ENCODE data around the gene UBE3C.
A peak's percentile ranks its signal among the peaks of the same experiment; 100 is the strongest.
"Not testable (repeated sequence)": the region's sequence is repeated elsewhere in the genome, so short reads cannot be mapped to it uniquely, and the experiment has no call there.

Gene UBE3C

DNA sequence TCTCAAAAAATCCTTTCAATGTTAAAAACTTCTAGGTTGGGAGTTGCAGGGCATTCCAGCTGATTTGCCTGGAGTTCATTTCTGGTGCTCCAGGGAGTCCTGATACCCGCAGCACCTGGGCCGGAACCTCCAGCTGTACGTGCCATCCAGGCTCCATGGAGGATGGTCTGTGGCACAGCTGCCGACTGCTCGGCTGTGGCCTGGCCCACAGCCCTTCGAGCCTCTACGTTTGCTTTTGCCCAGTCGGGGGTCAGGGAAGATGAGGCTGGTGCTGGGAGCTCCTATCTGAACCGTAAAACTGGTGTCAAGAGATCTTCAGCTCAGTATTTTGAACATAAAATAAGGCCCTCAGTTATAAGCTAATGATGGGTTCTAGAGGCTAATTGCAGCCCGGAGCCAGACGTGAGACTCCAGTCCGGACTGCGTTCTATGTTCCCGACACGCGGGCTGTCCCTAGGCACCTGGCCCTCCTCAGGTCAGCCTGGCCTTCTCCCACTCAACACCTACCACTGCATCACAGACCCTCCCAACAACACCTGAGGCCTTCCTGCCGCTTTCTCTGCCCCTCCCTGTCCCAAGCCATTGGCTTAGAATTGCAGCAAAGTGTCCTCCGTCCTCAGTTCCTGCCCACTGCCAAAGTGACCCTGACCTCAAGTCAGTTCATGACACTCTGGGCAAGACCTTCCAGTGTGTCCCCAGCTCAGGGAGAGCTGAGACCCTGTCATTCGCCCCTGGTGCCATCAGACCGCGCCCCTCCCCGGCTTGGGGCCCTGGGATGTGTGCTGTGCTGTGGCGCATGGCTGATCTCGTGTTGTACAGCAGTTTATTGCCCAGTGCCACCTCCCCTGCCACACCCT lies 133.9 kb downstream of the UBE3C start:
- TF ChIP-seq, protein P1, sequence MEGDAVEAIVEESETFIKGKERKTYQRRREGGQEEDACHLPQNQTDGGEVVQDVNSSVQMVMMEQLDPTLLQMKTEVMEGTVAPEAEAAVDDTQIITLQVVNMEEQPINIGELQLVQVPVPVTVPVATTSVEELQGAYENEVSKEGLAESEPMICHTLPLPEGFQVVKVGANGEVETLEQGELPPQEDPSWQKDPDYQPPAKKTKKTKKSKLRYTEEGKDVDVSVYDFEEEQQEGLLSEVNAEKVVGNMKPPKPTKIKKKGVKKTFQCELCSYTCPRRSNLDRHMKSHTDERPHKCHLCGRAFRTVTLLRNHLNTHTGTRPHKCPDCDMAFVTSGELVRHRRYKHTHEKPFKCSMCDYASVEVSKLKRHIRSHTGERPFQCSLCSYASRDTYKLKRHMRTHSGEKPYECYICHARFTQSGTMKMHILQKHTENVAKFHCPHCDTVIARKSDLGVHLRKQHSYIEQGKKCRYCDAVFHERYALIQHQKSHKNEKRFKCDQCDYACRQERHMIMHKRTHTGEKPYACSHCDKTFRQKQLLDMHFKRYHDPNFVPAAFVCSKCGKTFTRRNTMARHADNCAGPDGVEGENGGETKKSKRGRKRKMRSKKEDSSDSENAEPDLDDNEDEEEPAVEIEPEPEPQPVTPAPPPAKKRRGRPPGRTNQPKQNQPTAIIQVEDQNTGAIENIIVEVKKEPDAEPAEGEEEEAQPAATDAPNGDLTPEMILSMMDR (IDR thresholded peaks at IDR 0.05; ENCODE audit: low read depth, low read length, missing control alignments), result no peak
- in situ Hi-C loops (cut with HindIII; ENCODE audit: low pct_ligation_motif_present, low sequenced_read_pairs), result no loop called here
- Histone ChIP-seq H3K36me3 (replicated peaks) (peaks cover 27% of the 10 kb centered on the region), H3K4me3 (ENCODE audit: low read depth, low read length) (no peak overlapping the region), H3K27me3 (replicated peaks) (no peaks in the 10 kb centered on the region), H3K27ac (peak overlapping the region; percentile 95)
- DNase-seq, result no peak

DNA sequence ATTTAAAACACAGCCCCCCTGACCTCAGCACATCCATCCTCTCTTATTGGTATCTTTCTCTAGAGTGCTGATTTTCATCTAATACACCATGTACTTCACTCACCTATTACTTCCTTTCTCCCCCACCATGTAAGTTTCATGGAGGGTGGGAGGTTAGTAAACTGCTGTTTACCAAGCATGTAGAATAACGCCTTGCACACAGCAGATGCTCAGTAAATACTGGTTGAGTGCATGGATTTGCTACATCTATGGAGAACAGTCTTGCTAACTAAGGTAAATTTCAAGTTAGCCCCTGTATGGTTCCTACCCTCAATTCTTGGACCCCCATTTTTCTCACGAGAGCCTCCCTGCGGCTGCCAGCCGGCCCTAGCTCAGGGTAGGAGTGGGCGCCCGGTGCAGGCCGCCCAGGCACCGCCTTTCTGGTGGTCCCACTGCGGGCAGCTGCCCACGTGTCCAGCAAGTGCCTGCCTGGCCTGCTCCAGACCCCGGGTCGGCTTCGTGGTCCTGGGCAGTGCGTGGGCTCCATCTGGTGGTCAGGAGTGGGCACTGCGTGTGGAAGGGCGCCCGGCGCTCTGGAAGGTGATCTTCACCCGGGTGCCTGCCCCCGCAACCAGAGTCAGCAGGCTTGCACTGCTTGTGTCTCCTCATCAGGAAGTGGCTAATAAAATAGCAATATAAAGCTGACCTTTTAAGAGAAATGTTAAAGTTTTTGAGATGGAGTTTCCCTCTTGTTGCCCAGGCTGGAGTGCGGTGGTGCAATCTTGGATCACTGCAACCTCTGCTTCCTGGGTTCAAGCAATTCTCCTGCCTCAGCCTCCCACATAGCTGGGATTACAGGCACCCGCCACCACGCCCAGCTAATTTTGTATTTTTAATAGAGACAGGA lies 134.7 kb downstream of the UBE3C start:
- Histone ChIP-seq H3K4me3 (ENCODE audit: low read depth, low read length) (no peak overlapping the region), H3K27ac (no peak overlapping the region), H3K36me3 (replicated peaks) (peaks cover 23% of the 10 kb centered on the region), H3K27me3 (replicated peaks) (no peaks in the 10 kb centered on the region)
- DNase-seq, result peak; percentile 48
- in situ Hi-C loops (cut with HindIII; ENCODE audit: low pct_ligation_motif_present, low sequenced_read_pairs), result no loop called here
- TF ChIP-seq, protein P1 (IDR thresholded peaks at IDR 0.05; ENCODE audit: low read depth, low read length, missing control alignments), result peak; percentile 99

DNA sequence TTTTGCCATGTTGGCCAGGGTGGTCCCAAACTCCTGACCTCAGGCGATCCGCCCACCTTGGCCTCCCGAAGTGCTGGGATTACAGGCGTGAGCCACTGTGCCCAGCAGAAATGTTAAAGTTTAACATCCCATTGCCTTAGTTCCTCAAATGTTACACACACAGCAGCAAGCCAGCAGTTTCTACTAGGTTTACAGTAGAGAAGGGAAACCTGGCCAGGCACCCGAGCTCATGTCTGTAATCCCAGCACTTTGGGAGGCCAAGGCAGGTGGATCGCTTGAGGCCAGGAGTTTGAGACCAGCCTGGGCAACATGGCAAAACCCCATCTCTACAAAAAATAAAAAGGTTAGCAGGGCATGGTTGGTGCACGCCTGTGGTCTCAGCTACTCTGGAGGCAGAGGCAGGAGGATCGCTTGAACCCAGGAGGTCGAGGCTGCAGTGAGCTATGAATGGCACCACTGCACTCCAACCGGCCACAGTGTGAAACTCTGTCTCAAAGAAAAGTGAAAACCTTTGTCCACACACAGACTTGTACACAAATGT lies 135.4 kb downstream of the UBE3C start:
- H3K4me3 ChIP-seq (ENCODE audit: low read depth, low read length); H3K27ac ChIP-seq; in situ Hi-C loops (cut with HindIII; ENCODE audit: low pct_ligation_motif_present, low sequenced_read_pairs); DNase-seq; H3K27me3 ChIP-seq (replicated peaks): not testable (repeated sequence)
- peaks cover 21% of the 10 kb centered on the region for H3K36me3 ChIP-seq (replicated peaks)

DNA sequence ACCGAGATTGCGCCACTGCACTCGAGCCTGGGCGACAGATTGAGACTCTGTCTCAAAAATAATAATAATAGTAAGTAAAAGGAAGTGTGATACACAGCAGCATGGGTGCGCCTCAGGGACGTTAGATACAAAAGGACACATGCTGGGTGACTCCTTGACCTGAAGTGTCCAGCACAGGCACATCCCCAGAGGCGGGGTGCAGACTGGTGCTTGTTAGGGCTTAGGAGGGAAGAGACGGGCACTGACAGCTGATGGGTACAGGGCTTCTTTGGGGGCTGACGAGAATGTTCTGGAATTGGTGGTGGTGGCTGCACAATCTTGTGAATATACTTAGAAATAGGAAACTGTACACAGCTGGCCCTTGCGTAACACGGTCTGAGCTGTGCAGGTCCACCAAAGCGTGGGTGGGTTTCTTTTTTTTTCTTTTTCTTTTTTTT lies 136.3 kb downstream of the UBE3C start:
- DNase-seq, result no peak
- in situ Hi-C loops (cut with HindIII; ENCODE audit: low pct_ligation_motif_present, low sequenced_read_pairs), result no loop called here
- Histone ChIP-seq H3K27me3 (replicated peaks) (no peaks in the 10 kb centered on the region), H3K36me3 (replicated peaks) (peaks cover 16% of the 10 kb centered on the region), H3K4me3 (ENCODE audit: low read depth, low read length) (no peak overlapping the region), H3K27ac (no peak overlapping the region)
- TF ChIP-seq, protein P1 (IDR thresholded peaks at IDR 0.05; ENCODE audit: low read depth, low read length, missing control alignments), result no peak

DNA sequence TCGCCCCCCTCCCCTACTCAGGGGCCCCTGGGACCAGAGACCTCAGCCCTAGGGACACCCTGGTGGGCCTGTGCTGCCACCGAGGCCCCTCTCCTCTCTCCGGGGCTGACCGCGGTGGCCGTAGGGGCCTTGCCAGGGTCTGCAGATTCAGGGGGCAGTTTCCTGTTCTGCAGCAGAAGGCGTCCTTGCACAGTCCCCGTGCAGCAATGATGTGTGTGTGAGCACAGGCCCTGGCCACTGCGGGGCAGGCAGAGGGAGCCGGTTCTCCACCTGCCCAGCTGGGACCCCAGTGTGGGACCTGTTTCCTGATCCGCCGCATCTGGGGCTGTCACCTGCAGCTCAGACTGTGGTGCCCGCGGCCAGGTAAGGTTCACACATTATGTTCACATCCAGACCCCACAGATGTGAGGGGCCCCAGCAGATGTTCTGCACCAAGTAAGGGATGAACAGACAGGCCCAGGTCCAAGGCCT lies 137.4 kb downstream of the UBE3C start:
- Histone ChIP-seq H3K27me3 (replicated peaks) (no peaks in the 10 kb centered on the region), H3K36me3 (replicated peaks) (peaks cover 9% of the 10 kb centered on the region), H3K4me3 (ENCODE audit: low read depth, low read length) (no peak overlapping the region), H3K27ac (no peak overlapping the region)
- TF ChIP-seq, protein P1 (IDR thresholded peaks at IDR 0.05; ENCODE audit: low read depth, low read length, missing control alignments), result no peak
- no peak for DNase-seq
- in situ Hi-C loops (cut with HindIII; ENCODE audit: low pct_ligation_motif_present, low sequenced_read_pairs), result no loop called here
